ENCODE data around the gene C6orf132. TPM values are rescaled to one million over a fixed set of nuclear protein-coding genes. Genes with fewer than 3 reads are reported as not detected.

The C6orf132 gene
- total RNA-seq, 2 donors from 2014 or later: 22.1 to 26.0 TPM

DNA sequence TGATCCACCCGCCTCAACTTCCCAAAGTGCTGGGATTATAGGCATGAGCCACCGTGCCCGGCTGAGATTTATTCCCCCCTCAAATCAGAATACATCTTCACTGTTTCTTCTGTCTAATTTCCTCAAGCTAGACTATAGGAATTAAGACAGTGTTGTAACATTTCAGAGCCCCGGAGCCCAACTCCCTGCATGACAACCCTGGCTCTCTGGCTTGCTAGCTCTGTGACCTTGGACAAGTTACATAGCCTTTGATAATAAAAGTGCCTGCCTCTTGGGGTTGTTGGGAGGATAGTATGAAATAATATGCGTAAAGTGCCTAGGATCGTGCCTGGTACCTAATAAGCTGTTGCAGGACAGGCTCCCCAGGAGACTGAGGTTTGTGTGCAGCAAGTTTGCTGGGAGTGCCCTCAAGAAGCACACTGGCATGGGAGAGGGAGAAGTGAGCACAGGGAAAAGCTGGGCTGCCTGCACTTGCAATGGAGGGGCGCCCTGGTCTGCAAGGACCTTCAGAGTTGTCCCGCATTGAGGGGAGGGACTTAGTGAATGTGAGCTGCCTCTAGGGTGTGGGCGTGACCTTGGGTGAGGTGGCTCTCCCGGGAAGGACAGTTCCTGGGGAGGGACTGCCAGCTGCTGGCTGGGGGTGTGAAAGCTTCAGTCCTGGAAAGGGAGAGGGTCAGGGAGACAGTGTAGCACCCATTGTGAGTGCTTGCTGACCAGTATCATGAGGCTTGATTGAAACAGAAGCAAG, 48.7 kb downstream of the C6orf132 start:
- WGBS, 2 donors: 31 to 45% methylated on average over 8 to 10 of the region's 10 CpGs
- intact Hi-C loops (cut with DNase I): no loop called here
- TF ChIP-seq POLR2A (IDR thresholded peaks at IDR 0.05) (no peak), CTCF (IDR thresholded peaks at IDR 0.05) (no peak)
- H3K9me3 ChIP-seq: no peaks in the 10 kb centered on the region
- peak in 3 of 4 donors; percentile 31 to 46 (median 40) for DNase-seq
- no peaks in the 10 kb centered on the region for H3K27me3 ChIP-seq
- H3K4me1 ChIP-seq: peaks cover 9% of the 10 kb centered on the region
- ATAC-seq: peak; percentile 40
- no peaks in the 10 kb centered on the region for H3K36me3 ChIP-seq (replicated peaks in 1 of 2; ENCODE audit: insufficient read depth in 1 of 2, low read depth in 2 of 2)
- no peak overlapping the region for H3K27ac ChIP-seq
- H3K4me3 ChIP-seq: no peak overlapping the region

- 87 to 93% methylated on average over 9 of the region's 9 CpGs for WGBS, 2 donors
- H3K27ac ChIP-seq: no peak overlapping the region
- intact Hi-C loops (cut with DNase I): no loop called here
- no peak for DNase-seq
- no peak for ATAC-seq
- H3K4me3 ChIP-seq: no peak overlapping the region
- peaks cover 9% of the 10 kb centered on the region for H3K4me1 ChIP-seq
- no peaks in the 10 kb centered on the region for H3K36me3 ChIP-seq (replicated peaks in 1 of 2; ENCODE audit: insufficient read depth in 1 of 2, low read depth in 2 of 2)
- no peaks in the 10 kb centered on the region for H3K27me3 ChIP-seq
- no peak for TF ChIP-seq POLR2A (IDR thresholded peaks at IDR 0.05)
- TF ChIP-seq CTCF (IDR thresholded peaks at IDR 0.05): no peak
- H3K9me3 ChIP-seq: no peaks in the 10 kb centered on the region
Measured at GRCh38 chr6:42091718-42092023, 50.7 kb downstream of the C6orf132 start.

DNA sequence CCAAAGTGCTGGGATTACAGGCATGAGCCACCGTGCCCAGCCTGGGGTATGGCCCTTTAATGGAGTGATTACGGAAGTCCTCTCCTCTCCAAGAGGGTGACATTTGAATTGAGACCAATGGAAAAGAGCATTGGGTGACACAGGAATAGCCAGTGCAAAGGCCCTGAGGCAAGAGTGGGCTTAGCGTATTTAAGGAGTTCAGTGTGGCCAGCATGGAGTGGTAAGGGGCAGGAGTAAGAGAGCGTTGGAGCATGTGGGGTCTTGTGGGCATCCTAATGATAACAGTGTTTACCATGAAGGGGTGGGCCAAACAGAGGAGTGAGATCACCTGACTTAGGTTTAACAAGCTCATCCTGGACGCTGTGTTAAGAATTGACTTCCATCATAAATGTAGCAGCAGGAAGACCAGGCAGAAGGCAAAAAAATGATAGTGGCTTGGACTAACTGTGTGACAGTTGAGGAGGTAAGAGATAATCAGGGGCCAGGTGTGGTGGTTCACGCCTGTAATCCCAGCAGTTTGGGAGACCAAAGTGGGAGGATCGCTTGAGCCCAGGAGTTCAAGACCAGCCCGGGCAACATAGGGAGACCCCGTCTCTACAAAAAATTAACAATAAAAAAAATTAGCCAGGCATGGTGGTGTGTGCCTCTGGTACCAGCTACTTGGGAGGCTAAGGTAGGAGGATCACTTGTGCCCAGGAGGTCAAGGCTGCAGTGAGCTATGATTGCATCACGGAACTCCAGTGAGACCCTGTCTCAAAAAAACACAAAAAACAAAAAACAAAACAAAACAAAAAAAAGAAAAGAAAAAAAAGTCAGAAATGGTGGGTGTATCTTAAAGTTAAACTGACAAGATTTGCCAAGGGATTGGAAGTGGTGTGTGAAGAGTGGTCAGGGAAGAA, 51.4 kb downstream of the C6orf132 start:
- Histone ChIP-seq H3K4me1 (peaks cover 15% of the 10 kb centered on the region), H3K36me3 (replicated peaks in 1 of 2; ENCODE audit: insufficient read depth in 1 of 2, low read depth in 2 of 2) (no peaks in the 10 kb centered on the region), H3K27me3 (no peaks in the 10 kb centered on the region), H3K4me3 (no peak overlapping the region), H3K9me3 (no peaks in the 10 kb centered on the region), H3K27ac (no peak overlapping the region)
- intact Hi-C loops (cut with DNase I): no loop called here
- TF ChIP-seq CTCF (IDR thresholded peaks at IDR 0.05) (no peak), POLR2A (IDR thresholded peaks at IDR 0.05) (no peak)
- no peak for DNase-seq
- 89 to 94% methylated on average over 10 of the region's 10 CpGs for WGBS, 2 donors
- no peak for ATAC-seq

DNA sequence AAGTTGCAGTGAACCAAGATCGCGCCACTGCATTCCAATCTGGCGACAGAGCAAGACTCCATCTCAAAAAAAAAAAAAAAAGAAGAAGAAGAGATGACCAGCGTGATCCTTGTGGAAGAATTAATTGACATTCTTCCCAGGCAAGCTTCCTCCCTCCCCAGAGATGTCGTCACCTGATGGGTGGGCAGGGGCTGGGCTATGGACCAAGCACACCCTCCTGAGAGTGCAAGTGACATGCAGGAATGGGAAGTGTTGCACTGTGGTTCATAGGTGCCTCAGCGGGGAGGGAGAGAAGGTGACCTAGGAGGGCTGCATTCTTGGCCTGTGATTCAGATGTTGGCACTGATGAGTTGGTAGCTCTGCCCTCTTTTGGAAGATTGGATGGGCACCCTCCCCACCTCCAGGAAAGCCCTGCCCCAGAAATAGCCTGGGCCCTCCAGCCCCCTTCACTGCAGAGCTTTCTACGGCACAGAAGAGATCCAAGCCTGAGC, 54.3 kb downstream of the C6orf132 start:
- Histone ChIP-seq H3K4me1 (peaks cover 10% of the 10 kb centered on the region), H3K4me3 (no peak overlapping the region), H3K36me3 (replicated peaks in 1 of 2; ENCODE audit: insufficient read depth in 1 of 2, low read depth in 2 of 2) (no peaks in the 10 kb centered on the region), H3K9me3 (no peaks in the 10 kb centered on the region), H3K27me3 (no peaks in the 10 kb centered on the region), H3K27ac (peak overlapping the region in 1 of 4 donors; percentile 51)
- intact Hi-C loops (cut with DNase I): no loop called here
- DNase-seq (peak in 2 of 4 donors; percentile 48 to 50), ATAC-seq (peak; percentile 62)
- no peak for TF ChIP-seq CTCF (IDR thresholded peaks at IDR 0.05)
- no peak for TF ChIP-seq POLR2A (IDR thresholded peaks at IDR 0.05)
- 73 to 91% methylated on average over 7 of the region's 7 CpGs for WGBS, 2 donors

Measured in body of pancreas (tissue), 4 donors.